Transverse colon (tissue), 4 donors: Measurements from ENCODE around the gene SLC30A10. TPM values are rescaled to one million over a fixed set of nuclear protein-coding genes. Genes with fewer than 3 reads are reported as not detected.
"Not testable (repeated sequence)": the region's sequence is repeated elsewhere in the genome, so short reads cannot be mapped to it uniquely, and the experiment has no call there.

Source experiments
- DNase-seq: peaks from one replicate; pipeline ENCODE4 v3.0.0-alpha.2; 2019
- H3K27ac ChIP-seq, 4 donors: fragments of 200-600 bp; sonication (generic); 2 replicates each; pipeline ENCODE4 v1.5.1; 2016 to 2018; ENCODE audit warnings: inconsistent platforms in 4 of 4
- H3K27me3 ChIP-seq: fragments of 200-600 bp; sonication (generic); 2 replicates; pipeline ENCODE4 v1.5.1; 2017; ENCODE audit warnings: inconsistent platforms
- H3K36me3 ChIP-seq, 4 donors: fragments of 200-600 bp; sonication (generic); 2 replicates each; pipeline ENCODE4 v1.5.1; 2017 to 2019; ENCODE audit warnings: inconsistent platforms in 4 of 4
- H3K4me1 ChIP-seq, 4 donors: fragments of 200-600 bp; sonication (generic); 2 replicates each; pipeline ENCODE4 v1.5.1; 2017 to 2020; ENCODE audit warnings: inconsistent platforms in 4 of 4
- H3K4me3 ChIP-seq, 4 donors: fragments of 200-600 bp; sonication (generic); 1 replicate in 1 of 4; 2 replicates in 3 of 4; pipeline versions ENCODE4 v1.5.1 to v1.6.1; 2017 to 2019; ENCODE audit warnings: inconsistent platforms in 4 of 4
- H3K9me3 ChIP-seq, 2 donors: fragments of 200-600 bp; sonication (generic); 2 replicates each; pipeline ENCODE4 v1.5.1; 2017 to 2019; ENCODE audit warnings: inconsistent platforms in 2 of 2
- CTCF ChIP-seq, 5 experiments: fragments of 200-600 bp in 3 of 5; fragments of 450-650 bp in 2 of 5; sonication (generic) in 3 of 5; IDR thresholded peaks; 1 replicate in 2 of 5; 2 replicates in 3 of 5; pipeline ENCODE4 v1.5.1; 2016 to 2017; ENCODE audit warnings: antibody characterized with exemption in 5 of 5, inconsistent platforms in 3 of 5, mild to moderate bottlenecking in 2 of 5, moderate library complexity in 1 of 5
- EP300 ChIP-seq: sonication (generic); formaldehyde crosslinking; IDR thresholded peaks from one replicate; pipeline ENCODE4 v1.6.1; 2017; ENCODE audit warnings: antibody characterized with exemption, low read depth
- POLR2A ChIP-seq: fragments of 450-650 bp; IDR thresholded peaks from one replicate; pipeline ENCODE4 v1.6.1; 2016; ENCODE audit warnings: antibody characterized with exemption, mild to moderate bottlenecking, moderate library complexity
- POLR2AphosphoS5 ChIP-seq, 3 donors: sonication (generic); formaldehyde crosslinking; IDR thresholded peaks; one replicate each; pipeline ENCODE4 v1.6.1; 2016; ENCODE audit warnings: antibody characterized with exemption in 3 of 3
- WGBS, 2 donors: methylation state at CpG; one replicate each; pipeline ENCODE4 v1.1.5; 2018; ENCODE audit warnings: low coverage in 1 of 2; 5-methylcytosine and 5-hydroxymethylcytosine counted together
- in situ Hi-C, 4 donors: fragments of 200-750 bp; cut with MboI; loops; one replicate each; pipeline versions ENCODE4 v1.15.0 to v1.15.1; 2017; ENCODE audit warnings: low sequenced_read_pairs in 3 of 4, low pct_ligation_motif_present in 1 of 4, low pct_unique_long_range_greater_than_20kb in 1 of 4
- intact Hi-C: fragments of 100-400 bp; cut with DNase I; formaldehyde crosslinking; loops from one replicate; pipeline ENCODE4 v1.15.1; 2023; ENCODE audit warnings: low total_unique reads
- total RNA-seq, 4 donors: library from RNA; depleted of rRNA; stranded (reverse); fragments of >200 nt; gene quantifications; one replicate each; pipeline ENCODE4 v1.1.0, GENCODE V29; 2016

SLC30A10 gene
- total RNA-seq, 4 donors from 2014 or later = 19.2 to 79.3 (median 22.1) TPM; not detected in 1

GRCh38 chr1:219907772-219908070 is 20.6 kb downstream of the SLC30A10 start:
- WGBS, 2 donors = 47 to 75% methylated on average over 1 of the region's 1 CpG
- Histone ChIP-seq H3K9me3 (no peaks in the 10 kb centered on the region), H3K27ac (no peak overlapping the region), H3K27me3 (peaks cover 88% of the 10 kb centered on the region), H3K4me3 (no peak overlapping the region), H3K4me1 (no peaks in the 10 kb centered on the region), H3K36me3 (no peaks in the 10 kb centered on the region)
- in situ Hi-C loops (no loop called here), intact Hi-C loops (no loop called here)
- DNase-seq = no peak
- TF ChIP-seq POLR2AphosphoS5 (IDR thresholded peaks at IDR 0.05) (no peak), POLR2A (no peak), CTCF (IDR thresholded peaks at IDR 0.05) (no peak), EP300 (no peak)

- intact Hi-C loops = no loop called here
- Histone ChIP-seq H3K27me3 (peaks cover 89% of the 10 kb centered on the region), H3K36me3 (no peaks in the 10 kb centered on the region), H3K27ac (no peak overlapping the region), H3K4me1 (no peaks in the 10 kb centered on the region), H3K9me3 (no peaks in the 10 kb centered on the region), H3K4me3 (no peak overlapping the region)
- TF ChIP-seq CTCF (IDR thresholded peaks at IDR 0.05) = no peak
- no peak for TF ChIP-seq EP300
- in situ Hi-C loops = no loop called here
- DNase-seq = no peak
- 46 to 48% methylated on average over 5 of the region's 5 CpGs for WGBS, 2 donors
These were observed 21.2 kb downstream of the SLC30A10 start for GRCh38 chr1:219906924-219907771.

- DNase-seq, H3K4me1 ChIP-seq, H3K36me3 ChIP-seq, H3K27ac ChIP-seq, H3K9me3 ChIP-seq, in situ Hi-C loops, intact Hi-C loops, H3K4me3 ChIP-seq: not testable (repeated sequence)
- 70 to 76% methylated on average over 3 to 8 of the region's 8 CpGs for WGBS, 2 donors
- H3K27me3 ChIP-seq = peaks cover 91% of the 10 kb centered on the region
These were observed 21.8 kb downstream of the SLC30A10 start for GRCh38 chr1:219906565-219906923.

GRCh38 chr1:219905524-219905923 is 22.8 kb downstream of the SLC30A10 start:
- in situ Hi-C loops (no loop called here), intact Hi-C loops (no loop called here)
- H3K9me3 ChIP-seq = no peaks in the 10 kb centered on the region
- H3K4me3 ChIP-seq = no peak overlapping the region
- H3K4me1 ChIP-seq = no peaks in the 10 kb centered on the region
- no peaks in the 10 kb centered on the region for H3K36me3 ChIP-seq
- TF ChIP-seq POLR2AphosphoS5 (IDR thresholded peaks at IDR 0.05) = no peak
- TF ChIP-seq CTCF (IDR thresholded peaks at IDR 0.05) = no peak
- no peak for TF ChIP-seq EP300
- no peak for TF ChIP-seq POLR2A
- WGBS, 2 donors = 77% methylated on average over 3 to 4 of the region's 4 CpGs
- no peak for DNase-seq
- no peak overlapping the region for H3K27ac ChIP-seq
- peaks cover 92% of the 10 kb centered on the region for H3K27me3 ChIP-seq

GRCh38 chr1:219904934-219905333 is 23.4 kb downstream of the SLC30A10 start:
- Histone ChIP-seq H3K9me3 (no peaks in the 10 kb centered on the region), H3K27ac (no peak overlapping the region), H3K36me3 (no peaks in the 10 kb centered on the region), H3K4me1 (no peaks in the 10 kb centered on the region), H3K4me3 (no peak overlapping the region), H3K27me3 (peaks cover 92% of the 10 kb centered on the region)
- WGBS, 2 donors = 80 to 90% methylated on average over 1 to 2 of the region's 2 CpGs
- in situ Hi-C loops (no loop called here), intact Hi-C loops (no loop called here)
- TF ChIP-seq POLR2AphosphoS5 (IDR thresholded peaks at IDR 0.05) = no peak
- no peak for DNase-seq
